OCI-LY1 (cell line): Measurements from ENCODE around the gene SLC4A1AP.

Source experiments
- H2AFZ ChIP-seq: fragments of 200-600 bp; sonication (generic), shearing (Covaris generic); 2 replicates; pipeline ENCODE4 v1.6.0; 2014; ENCODE audit warnings: antibody characterized with exemption, mild to moderate bottlenecking, low read length
- H3F3A ChIP-seq: fragments of 200-600 bp; sonication (generic), shearing (Covaris generic); 2 replicates; pipeline ENCODE4 v1.6.0; 2014; ENCODE audit warnings: mild to moderate bottlenecking, antibody characterized with exemption, low read length, moderate library complexity; ENCODE audit not compliant: insufficient read depth
- H3K27ac ChIP-seq: fragments of 200-600 bp; sonication (generic); 2 replicates; pipeline ENCODE4 v1.5.1; 2014; ENCODE audit warnings: low read length, mixed run types, mild to moderate bottlenecking, low read depth; ENCODE audit not compliant: poor library complexity, severe bottlenecking
- H3K27me3 ChIP-seq: fragments of 200-600 bp; sonication (generic); 2 replicates; pipeline ENCODE4 v1.6.0; 2014; ENCODE audit warnings: antibody characterized with exemption, mild to moderate bottlenecking, low read length, moderate library complexity; ENCODE audit not compliant: insufficient read depth
- H3K36me3 ChIP-seq: fragments of 200-600 bp; sonication (generic); 2 replicates; pipeline ENCODE4 v1.6.1; 2014; ENCODE audit warnings: mild to moderate bottlenecking, antibody characterized with exemption, low read length, moderate library complexity, mixed read lengths; ENCODE audit not compliant: insufficient read depth
- H3K4me1 ChIP-seq: fragments of 200-600 bp; sonication (generic); 2 replicates; pipeline ENCODE4 v1.5.1; 2014; ENCODE audit warnings: mild to moderate bottlenecking, low read length, moderate library complexity; ENCODE audit not compliant: insufficient read depth, severe bottlenecking
- H3K4me2 ChIP-seq: fragments of 200-600 bp; sonication (generic), shearing (Covaris generic); 2 replicates; pipeline ENCODE4 v1.6.1; 2014; ENCODE audit warnings: low read length
- H3K4me3 ChIP-seq: fragments of 200-600 bp; sonication (generic); 2 replicates; pipeline ENCODE4 v1.5.1; 2014; ENCODE audit warnings: low read length, low read depth, mild to moderate bottlenecking, mixed read lengths; ENCODE audit not compliant: poor library complexity, severe bottlenecking
- H3K79me2 ChIP-seq: fragments of 200-600 bp; shearing (Covaris generic); 2 replicates; pipeline ENCODE4 v1.6.1; 2016; ENCODE audit warnings: mixed run types, low read length, mixed read lengths; ENCODE audit not compliant: insufficient read depth
- H3K9ac ChIP-seq: fragments of 200-600 bp; sonication (generic), shearing (Covaris generic); 2 replicates; pipeline ENCODE4 v1.6.1; 2014; ENCODE audit warnings: mild to moderate bottlenecking, low read length, mixed read lengths
- H3K9me2 ChIP-seq: fragments of 200-600 bp; sonication (generic), shearing (Covaris generic); 2 replicates; pipeline ENCODE4 v1.6.1; 2014; ENCODE audit warnings: low read depth, mild to moderate bottlenecking, low read length, mixed read lengths
- H3K9me3 ChIP-seq: fragments of 200-600 bp; shearing (Covaris generic); 2 replicates; pipeline ENCODE4 v1.6.1; 2014; ENCODE audit warnings: low read length, mixed read lengths
- H4K20me1 ChIP-seq: fragments of 200-600 bp; sonication (generic), shearing (Covaris generic); 2 replicates; pipeline ENCODE4 v1.6.0; 2016; ENCODE audit warnings: mild to moderate bottlenecking, low read length; ENCODE audit not compliant: insufficient read depth
- CTCF ChIP-seq: fragments of 200-600 bp; sonication (generic), shearing (Covaris generic); IDR thresholded peaks from 2 replicates; pipeline ENCODE4 v1.5.1; 2017; ENCODE audit warnings: mild to moderate bottlenecking, antibody characterized with exemption, low read length, moderate library complexity, mixed read lengths
- EZH2 ChIP-seq: fragments of 200-600 bp; sonication (generic), shearing (Covaris generic); IDR thresholded peaks from 2 replicates; pipeline ENCODE4 v1.8.0; 2017; ENCODE audit warnings: borderline replicate concordance, mixed run types, mild to moderate bottlenecking, antibody characterized with exemption, low read length, moderate library complexity, mixed read lengths

The SLC4A1AP gene

GRCh38 chr2:27638709-27639108 lies 25.0 kb upstream of the SLC4A1AP start:
- H3K79me2 ChIP-seq, result no peaks in the 10 kb centered on the region
- no peaks in the 10 kb centered on the region for H3K27me3 ChIP-seq
- H3K9ac ChIP-seq, result no peak overlapping the region
- no peak overlapping the region for H3K27ac ChIP-seq
- no peak overlapping the region for H3K4me3 ChIP-seq
- H3K9me3 ChIP-seq, result no peaks in the 10 kb centered on the region
- peaks cover 77% of the 10 kb centered on the region for H3K36me3 ChIP-seq
- no peaks in the 10 kb centered on the region for H3K9me2 ChIP-seq
- TF ChIP-seq CTCF, result no peak
- no peak for TF ChIP-seq EZH2
- no peaks in the 10 kb centered on the region for H4K20me1 ChIP-seq
- H3K4me1 ChIP-seq, result no peaks in the 10 kb centered on the region
- no peak overlapping the region for H2AFZ ChIP-seq
- H3F3A ChIP-seq, result no peaks in the 10 kb centered on the region
- H3K4me2 ChIP-seq, result no peak overlapping the region

- no peak overlapping the region for H2AFZ ChIP-seq
- no peaks in the 10 kb centered on the region for H4K20me1 ChIP-seq
- H3F3A ChIP-seq, result no peaks in the 10 kb centered on the region
- no peaks in the 10 kb centered on the region for H3K4me1 ChIP-seq
- H3K9me2 ChIP-seq, result no peaks in the 10 kb centered on the region
- no peaks in the 10 kb centered on the region for H3K27me3 ChIP-seq
- TF ChIP-seq EZH2, result no peak
- TF ChIP-seq CTCF, result no peak
- no peaks in the 10 kb centered on the region for H3K9me3 ChIP-seq
- H3K27ac ChIP-seq, result no peak overlapping the region
- H3K4me3 ChIP-seq, result no peak overlapping the region
- H3K4me2 ChIP-seq, result no peak overlapping the region
- H3K79me2 ChIP-seq, result no peaks in the 10 kb centered on the region
- H3K9ac ChIP-seq, result no peak overlapping the region
- H3K36me3 ChIP-seq, result peaks cover 76% of the 10 kb centered on the region
Measured at GRCh38 chr2:27640722-27641245, 22.9 kb upstream of the SLC4A1AP start.

GRCh38 chr2:27645197-27645596 lies 18.5 kb upstream of the SLC4A1AP start:
- Histone ChIP-seq H3K4me2 (no peak overlapping the region), H3K27me3 (no peaks in the 10 kb centered on the region), H3K4me1 (no peaks in the 10 kb centered on the region), H3K4me3 (no peak overlapping the region), H4K20me1 (no peaks in the 10 kb centered on the region), H3K9ac (no peak overlapping the region), H2AFZ (no peak overlapping the region), H3K36me3 (peaks cover 72% of the 10 kb centered on the region), H3K27ac (no peak overlapping the region), H3K79me2 (no peaks in the 10 kb centered on the region), H3F3A (no peaks in the 10 kb centered on the region), H3K9me2 (no peaks in the 10 kb centered on the region), H3K9me3 (no peaks in the 10 kb centered on the region)
- no peak for TF ChIP-seq EZH2
- no peak for TF ChIP-seq CTCF
